DMS 273 (cell line): ENCODE data around the gene BCL7A.
"Not testable (repeated sequence)": the region's sequence is repeated elsewhere in the genome, so short reads cannot be mapped to it uniquely, and the experiment has no call there.

Experiments
- DNase-seq: peaks from one replicate; lab custom pipeline; 2025; ENCODE audit not compliant: unreplicated experiment; lab: John Stamatoyannopoulos, UW

Gene BCL7A

GRCh38 chr12:122024132-122024785 is 2.6 kb downstream of the BCL7A start:
- DNase-seq: peak; percentile 78

GRCh38 chr12:122026706-122027333 is 5.1 kb downstream of the BCL7A start:
- peak; percentile 22 for DNase-seq

GRCh38 chr12:122028165-122028904 is 6.7 kb downstream of the BCL7A start:
- peak; percentile 34 for DNase-seq

GRCh38 chr12:122028905-122029560 is 7.3 kb downstream of the BCL7A start:
- DNase-seq: no peak

- no peak for DNase-seq
Measured at GRCh38 chr12:122029620-122030423, 8.1 kb downstream of the BCL7A start.

- DNase-seq: no peak
Measured at GRCh38 chr12:122030424-122031035, 8.8 kb downstream of the BCL7A start.

- DNase-seq: peak; percentile 58
Measured at GRCh38 chr12:122031342-122032216, 9.9 kb downstream of the BCL7A start.

- no peak for DNase-seq
Measured at GRCh38 chr12:122032580-122032979, 10.9 kb downstream of the BCL7A start.

GRCh38 chr12:122035292-122035691 is 13.6 kb downstream of the BCL7A start:
- DNase-seq: no peak

- DNase-seq: no peak
Measured at GRCh38 chr12:122036153-122036552, 14.5 kb downstream of the BCL7A start.

- DNase-seq: no peak
Measured at GRCh38 chr12:122040579-122041386, 19.1 kb downstream of the BCL7A start.

GRCh38 chr12:122041458-122041857 is 19.8 kb downstream of the BCL7A start:
- DNase-seq: not testable (repeated sequence)

- DNase-seq: no peak
Measured at GRCh38 chr12:122042910-122043309, 21.2 kb downstream of the BCL7A start.

- no peak for DNase-seq
Measured at GRCh38 chr12:122043476-122043875, 21.8 kb downstream of the BCL7A start.

- no peak for DNase-seq
Measured at GRCh38 chr12:122045262-122045661, 23.6 kb downstream of the BCL7A start.

- DNase-seq: no peak
Measured at GRCh38 chr12:122046145-122046544, 24.5 kb downstream of the BCL7A start.

GRCh38 chr12:122048151-122048550 is 26.5 kb downstream of the BCL7A start:
- DNase-seq: no peak

- DNase-seq: no peak
Measured at GRCh38 chr12:122049827-122050226, 28.1 kb downstream of the BCL7A start.

GRCh38 chr12:122050706-122051105 is 29.0 kb downstream of the BCL7A start:
- DNase-seq: no peak
